Breast epithelium (tissue), 3 donors: ENCODE data around the gene MAP3K5.

Experiments used
- POLR2A ChIP-seq: fragments of 450-650 bp; IDR thresholded peaks from one replicate; pipeline ENCODE4 v1.6.1; 2016; ENCODE audit warnings: antibody characterized with exemption, mild to moderate bottlenecking, moderate library complexity
- POLR2AphosphoS5 ChIP-seq, 3 donors: sonication (generic); formaldehyde crosslinking; IDR thresholded peaks; one replicate each; pipeline ENCODE4 v1.6.1; 2017; ENCODE audit warnings: antibody characterized with exemption in 3 of 3
- TF ChIP-seq, protein P1 (sequence below), 3 donors: fragments of 450-650 bp; IDR thresholded peaks; one replicate each; pipeline ENCODE4 v1.5.1; 2016 to 2017; ENCODE audit warnings: antibody characterized with exemption in 3 of 3, mild to moderate bottlenecking in 3 of 3, moderate library complexity in 3 of 3

DNA sequence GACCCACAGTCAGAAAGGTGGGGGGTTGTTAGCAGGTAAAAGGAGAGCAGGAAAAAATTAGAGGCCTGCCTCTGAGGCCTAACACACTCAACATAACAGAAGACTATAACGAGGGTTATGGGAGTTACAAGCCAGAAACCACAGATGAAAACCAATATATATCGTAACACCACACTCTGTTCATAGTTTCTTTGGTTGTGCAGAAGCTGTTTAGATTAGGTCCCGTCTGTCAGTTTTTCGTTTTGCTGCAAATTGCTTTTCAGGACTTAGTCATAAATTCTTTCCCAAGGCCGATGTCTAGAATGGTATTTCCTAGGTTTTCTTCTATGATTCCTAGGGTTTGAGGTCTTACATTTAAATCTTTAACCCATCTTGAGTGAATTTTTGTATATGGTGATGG, 3.7 kb upstream of the MAP3K5 start:
- TF ChIP-seq, protein P1, sequence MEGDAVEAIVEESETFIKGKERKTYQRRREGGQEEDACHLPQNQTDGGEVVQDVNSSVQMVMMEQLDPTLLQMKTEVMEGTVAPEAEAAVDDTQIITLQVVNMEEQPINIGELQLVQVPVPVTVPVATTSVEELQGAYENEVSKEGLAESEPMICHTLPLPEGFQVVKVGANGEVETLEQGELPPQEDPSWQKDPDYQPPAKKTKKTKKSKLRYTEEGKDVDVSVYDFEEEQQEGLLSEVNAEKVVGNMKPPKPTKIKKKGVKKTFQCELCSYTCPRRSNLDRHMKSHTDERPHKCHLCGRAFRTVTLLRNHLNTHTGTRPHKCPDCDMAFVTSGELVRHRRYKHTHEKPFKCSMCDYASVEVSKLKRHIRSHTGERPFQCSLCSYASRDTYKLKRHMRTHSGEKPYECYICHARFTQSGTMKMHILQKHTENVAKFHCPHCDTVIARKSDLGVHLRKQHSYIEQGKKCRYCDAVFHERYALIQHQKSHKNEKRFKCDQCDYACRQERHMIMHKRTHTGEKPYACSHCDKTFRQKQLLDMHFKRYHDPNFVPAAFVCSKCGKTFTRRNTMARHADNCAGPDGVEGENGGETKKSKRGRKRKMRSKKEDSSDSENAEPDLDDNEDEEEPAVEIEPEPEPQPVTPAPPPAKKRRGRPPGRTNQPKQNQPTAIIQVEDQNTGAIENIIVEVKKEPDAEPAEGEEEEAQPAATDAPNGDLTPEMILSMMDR (IDR thresholded peaks at IDR 0.05): no peak
- TF ChIP-seq POLR2AphosphoS5 (IDR thresholded peaks at IDR 0.05) (no peak), POLR2A (no peak)
